PC-3 (cell line): Measurements from ENCODE around the gene PPARG.

ENCODE experiments used
- CTCF ChIP-seq: fragments of 300-600 bp; sonication (generic); conservative IDR thresholded peaks from 2 replicates; pipeline ENCODE4 v1.5.1; 2017; ENCODE audit warnings: antibody characterized with exemption, low read depth, mild to moderate bottlenecking, low read length
- EZH2 ChIP-seq: fragments of 300-600 bp; sonication (generic); IDR thresholded peaks from one replicate; pipeline ENCODE4 v1.6.1; 2017; ENCODE audit warnings: antibody characterized with exemption, mild to moderate bottlenecking, low read length; ENCODE audit not compliant: unreplicated experiment
- EZH2phosphoT487 ChIP-seq: fragments of 300-600 bp; sonication (generic); IDR thresholded peaks from 2 replicates; pipeline ENCODE4 v1.6.1; 2018; ENCODE audit warnings: mild to moderate bottlenecking, antibody characterized with exemption, low read length, borderline replicate concordance

- TF ChIP-seq CTCF (no peak), EZH2phosphoT487 (no peak), EZH2 (no peak)
Observed at GRCh38 chr3:12409684-12410596, 121.1 kb downstream of the PPARG start.
